COLO668 (cell line): ENCODE measurements around the gene SF1.

ENCODE experiments used
- DNase-seq: peaks from one replicate; lab custom pipeline; 2025; ENCODE audit not compliant: unreplicated experiment; lab: John Stamatoyannopoulos, UW

SF1 gene

GRCh38 chr11:64728757-64729365 is 49.5 kb downstream of the SF1 start:
- DNase-seq, result no peak

DNA sequence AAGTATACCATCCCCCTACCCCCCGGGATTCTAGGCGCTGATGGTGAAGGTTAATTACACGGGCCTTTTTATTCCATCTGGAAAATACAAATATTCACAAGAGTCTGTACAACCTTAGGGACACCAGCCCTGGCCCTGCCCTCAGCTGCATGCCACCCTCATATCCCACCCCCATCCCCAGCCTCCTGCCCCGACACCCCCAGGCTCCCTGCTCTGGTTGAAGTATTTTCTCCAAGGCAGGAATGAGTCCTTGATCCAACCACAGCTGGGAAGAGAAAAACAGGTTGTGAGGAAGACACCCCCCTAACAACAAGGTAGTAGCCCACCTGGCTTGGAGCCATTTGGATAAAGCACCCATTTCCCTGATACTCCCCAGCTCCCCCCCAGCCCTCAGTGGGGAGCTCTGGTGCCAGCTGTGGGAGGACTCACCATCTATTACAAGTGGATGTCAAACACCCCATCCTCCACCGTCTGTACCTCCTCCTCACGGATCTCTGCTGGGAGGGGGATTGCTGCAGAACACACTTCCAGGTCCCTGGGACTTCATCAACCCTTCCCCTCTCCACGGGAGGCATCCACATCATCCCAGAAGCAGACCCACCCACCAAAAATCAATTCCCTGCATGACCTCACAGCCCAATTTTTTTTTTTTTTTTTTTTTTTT is 51.3 kb downstream of the SF1 start:
- no peak for DNase-seq

DNA sequence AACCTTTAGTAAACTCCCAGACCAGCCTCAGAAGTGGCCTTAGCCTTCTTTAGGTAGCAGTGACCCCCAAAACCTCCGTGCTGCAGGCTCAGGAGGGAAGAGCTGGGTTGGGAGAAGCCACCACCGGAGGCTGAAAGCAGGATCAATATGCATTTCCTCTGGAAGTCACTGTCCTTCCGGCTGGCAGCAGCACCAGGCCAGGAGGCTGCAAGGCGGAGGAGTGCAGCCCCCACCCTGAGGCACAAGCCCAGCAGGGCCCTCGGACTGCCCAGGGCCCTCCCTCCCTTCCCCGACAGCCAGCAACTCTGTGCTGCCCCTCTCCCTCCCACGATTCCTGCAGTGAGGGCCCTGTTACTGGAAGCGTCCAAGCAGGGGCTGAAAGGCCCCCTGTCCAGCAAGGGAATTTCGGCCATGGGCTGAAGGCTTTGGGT is 52.1 kb downstream of the SF1 start:
- DNase-seq, result no peak

DNA sequence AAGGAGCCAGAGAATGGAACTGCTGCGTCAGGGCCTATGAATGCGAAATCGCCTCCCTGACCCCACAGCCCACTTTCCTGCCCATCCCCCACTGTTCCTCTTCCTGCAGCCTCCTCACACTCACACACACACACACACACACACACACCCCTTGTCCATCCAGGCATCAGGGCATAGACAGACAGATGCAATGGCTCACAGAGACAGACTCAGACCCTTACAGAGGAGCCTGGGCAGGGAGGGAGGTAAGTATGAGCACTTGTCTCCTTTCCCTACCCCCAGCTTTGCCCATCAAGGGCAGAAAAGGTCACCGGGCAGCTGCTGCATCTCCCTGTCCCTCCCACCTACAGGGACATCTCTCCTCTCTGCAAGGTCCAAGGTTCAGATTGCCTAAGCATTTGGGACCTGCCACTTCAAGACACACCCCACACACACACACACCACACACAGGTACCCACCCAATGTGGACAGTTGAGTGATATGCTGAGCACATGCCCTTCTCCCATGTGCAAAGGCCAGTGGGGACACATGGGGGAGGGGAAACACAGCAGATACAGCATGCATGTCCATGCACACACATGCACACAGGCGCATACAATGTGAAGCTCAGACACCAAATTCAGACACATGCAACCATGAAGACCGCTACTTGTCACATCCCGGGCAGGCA is 53.3 kb downstream of the SF1 start:
- DNase-seq, result no peak

- no peak for DNase-seq
These were observed 54.2 kb downstream of the SF1 start for GRCh38 chr11:64723907-64724862.

GRCh38 chr11:64723117-64723906 is 55.0 kb downstream of the SF1 start, which contains the start of gene NRXN2:
NRXN2 (minus strand) TSS chr11:64723197; CDS start chr11:64713699, 9,498 bp downstream.
- DNase-seq, result peak; percentile 79

GRCh38 chr11:64722141-64723065 is 55.9 kb downstream of the SF1 start:
- DNase-seq, result no peak

GRCh38 chr11:64721359-64721699 is 57.0 kb downstream of the SF1 start:
- no peak for DNase-seq

DNA sequence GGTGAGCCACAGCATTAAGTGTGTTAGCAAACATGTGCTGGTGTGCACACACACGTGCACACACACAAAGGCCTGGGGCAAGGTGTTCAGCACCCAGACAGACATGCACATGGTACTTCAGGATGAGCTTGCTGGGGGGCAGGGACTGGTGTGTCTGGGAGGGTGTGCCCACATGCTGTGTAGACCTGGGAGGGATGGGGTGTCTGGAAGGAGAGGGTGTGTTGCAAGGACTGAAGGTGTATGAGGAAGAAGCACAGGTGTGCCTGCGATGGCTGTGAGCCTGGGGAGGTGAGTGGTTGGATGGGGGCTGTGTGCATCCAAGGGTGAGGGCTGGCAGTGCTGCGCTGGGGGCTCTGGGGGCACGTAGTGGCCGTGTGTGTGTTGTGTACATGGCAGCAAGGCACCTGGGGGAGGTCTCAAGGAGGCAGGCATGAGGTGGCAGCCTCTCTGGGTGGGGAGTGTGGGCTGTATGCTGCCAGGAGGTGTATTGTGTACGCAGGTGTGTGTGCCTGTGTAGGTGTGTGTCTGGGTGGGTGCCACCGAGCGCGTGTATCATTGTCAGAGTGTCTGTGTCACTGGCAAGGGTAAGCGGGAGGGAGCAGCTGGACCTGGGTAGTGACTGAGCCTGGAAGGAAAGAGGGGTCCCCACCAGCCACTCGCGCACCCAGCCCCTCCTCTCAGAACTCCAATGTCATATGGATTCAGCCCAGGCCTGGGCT is 57.5 kb downstream of the SF1 start:
- no peak for DNase-seq

- no peak for DNase-seq
These were observed 58.2 kb downstream of the SF1 start for GRCh38 chr11:64720167-64720566.

GRCh38 chr11:64719406-64719805 is 58.9 kb downstream of the SF1 start:
- no peak for DNase-seq

DNA sequence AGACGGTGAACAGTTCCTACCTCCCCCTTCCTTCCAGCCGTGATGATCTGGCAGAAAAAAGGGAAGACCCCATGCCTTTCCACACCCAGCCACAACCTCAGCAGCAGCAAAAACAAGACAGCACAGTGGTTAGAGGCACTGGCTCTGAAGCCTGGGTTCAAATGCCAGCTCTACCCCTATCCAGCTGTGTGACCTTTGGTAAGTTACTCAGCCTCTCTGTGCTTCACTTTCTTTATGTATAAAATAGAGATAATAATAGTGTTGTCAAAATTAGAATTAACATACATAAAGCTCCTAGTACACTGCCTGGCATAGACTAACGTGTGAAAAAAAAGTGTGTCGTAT is 59.6 kb downstream of the SF1 start:
- DNase-seq, result no peak

DNA sequence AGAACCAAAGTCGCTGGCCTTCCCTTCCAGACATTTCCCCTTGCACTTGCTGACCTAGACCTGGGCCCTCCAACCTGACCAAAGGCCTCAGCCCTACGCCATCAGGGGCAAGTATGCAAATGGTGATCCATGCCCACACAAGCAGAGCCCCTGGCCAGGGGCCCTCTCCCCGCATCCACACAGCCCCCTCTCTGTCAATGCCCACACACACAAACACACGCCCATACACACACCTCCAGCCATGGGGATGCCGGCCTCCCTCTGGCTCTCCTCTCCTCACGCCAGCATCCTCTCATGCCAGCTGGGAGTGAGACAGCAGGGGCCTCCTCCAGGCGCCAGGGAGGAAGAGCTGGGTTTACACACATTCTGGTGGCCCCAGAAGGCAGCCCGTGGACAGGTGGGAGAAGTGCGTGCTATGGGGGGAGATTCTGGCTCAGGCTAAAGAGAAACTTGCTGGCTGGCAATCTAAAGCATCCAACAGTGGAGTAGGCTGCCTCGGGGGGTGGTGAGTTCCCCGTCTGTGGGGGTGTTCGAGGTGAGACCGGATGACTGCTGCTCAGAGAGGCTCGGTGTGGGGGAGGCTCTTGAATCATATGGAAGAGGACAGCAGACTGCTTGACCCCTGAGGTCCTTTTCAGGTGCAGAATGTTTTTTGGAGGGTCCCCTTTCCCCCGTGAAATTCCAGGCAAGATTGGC is 60.1 kb downstream of the SF1 start:
- DNase-seq, result no peak

DNA sequence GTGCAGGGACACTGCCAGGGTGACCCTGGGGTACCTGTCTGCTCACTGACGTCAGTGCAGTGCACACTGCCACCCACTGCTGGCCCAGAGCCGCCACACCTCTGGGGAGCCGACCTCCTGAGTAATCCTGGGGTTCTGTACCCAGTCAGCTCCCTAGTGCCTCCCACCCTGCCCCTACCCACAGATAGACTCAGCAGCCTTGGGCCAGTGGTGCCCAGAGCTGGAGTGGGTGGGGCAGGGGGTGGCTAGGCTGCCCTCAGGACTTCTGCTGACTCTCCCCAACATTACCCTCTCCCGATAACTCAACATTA is 61.1 kb downstream of the SF1 start:
- DNase-seq, result no peak

- DNase-seq, result no peak
These were observed 61.7 kb downstream of the SF1 start for GRCh38 chr11:64716473-64717267.

DNA sequence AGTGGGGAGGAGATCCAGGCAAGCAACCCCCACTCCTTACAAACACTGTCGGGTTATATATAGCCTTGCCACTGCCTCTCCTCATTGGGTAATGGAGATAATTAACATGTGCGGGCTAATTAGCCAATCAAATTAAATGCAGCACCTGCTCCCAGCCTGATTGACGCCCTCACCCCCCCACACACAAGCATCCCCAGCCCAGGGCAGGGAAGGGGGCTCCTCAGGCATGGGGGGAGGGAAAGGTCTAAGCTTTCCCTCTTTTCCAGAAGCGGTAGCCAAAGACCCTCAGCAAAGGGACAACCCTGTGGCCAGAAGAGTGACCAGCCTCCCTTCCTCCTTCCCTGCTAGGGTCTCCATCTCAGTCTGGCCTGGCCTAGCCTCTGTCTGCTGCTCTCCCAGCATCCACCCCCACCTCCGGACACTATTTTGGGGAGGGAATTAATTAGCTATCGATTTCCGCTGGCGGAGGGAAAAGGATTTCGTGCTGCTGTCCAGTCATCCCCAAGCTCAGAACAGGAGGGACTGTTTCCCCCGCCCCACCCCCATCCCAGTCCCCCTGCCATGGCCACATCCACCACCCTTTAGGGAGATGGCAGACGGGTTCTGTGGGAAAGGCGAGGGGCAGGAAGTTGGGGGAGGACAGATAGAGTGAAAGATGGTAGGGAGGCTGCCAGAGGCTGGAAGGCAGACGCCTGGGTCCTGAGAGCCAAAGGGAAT is 62.4 kb downstream of the SF1 start:
- no peak for DNase-seq

DNA sequence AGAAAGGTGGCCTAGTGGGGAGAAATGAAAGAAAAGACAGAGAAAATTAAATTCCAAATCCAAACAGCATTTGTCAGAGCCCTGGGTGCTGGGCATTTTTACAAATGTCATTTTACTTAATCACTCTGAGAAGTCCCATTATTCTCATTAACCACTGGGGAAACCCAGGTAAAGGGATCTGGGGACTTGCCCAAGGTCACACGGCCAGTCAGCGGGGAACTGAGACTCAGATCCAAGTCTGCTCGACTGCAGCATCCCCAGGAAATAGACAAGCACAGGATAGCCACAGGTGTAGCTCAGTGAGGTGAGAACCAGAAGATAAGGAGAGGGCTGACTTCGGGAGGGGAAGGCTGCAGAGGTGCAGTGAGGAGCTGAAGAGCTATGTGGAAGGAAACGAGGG is 63.2 kb downstream of the SF1 start:
- no peak for DNase-seq
